GM19193 (cell line): ENCODE measurements around the gene COL27A1.

Source experiments
- POLR2A ChIP-seq: IDR thresholded peaks from 4 replicates; pipeline ENCODE4 v1.6.1; 2011; ENCODE audit not compliant: insufficient read depth, insufficient read length; ENCODE audit errors: extremely low read depth

Gene COL27A1

GRCh38 chr9:114131808-114132549 lies 23.4 kb upstream of the COL27A1 start:
- TF ChIP-seq POLR2A: no peak

- no peak for TF ChIP-seq POLR2A
Observed at GRCh38 chr9:114132550-114132918, 22.8 kb upstream of the COL27A1 start.

- no peak for TF ChIP-seq POLR2A
Observed at GRCh38 chr9:114134827-114135396, 20.4 kb upstream of the COL27A1 start.

- TF ChIP-seq POLR2A: no peak
Observed at GRCh38 chr9:114137831-114138230, 17.5 kb upstream of the COL27A1 start.

GRCh38 chr9:114138552-114138971 lies 16.8 kb upstream of the COL27A1 start:
- TF ChIP-seq POLR2A: no peak

- no peak for TF ChIP-seq POLR2A
Observed at GRCh38 chr9:114139071-114139470, 16.3 kb upstream of the COL27A1 start.

GRCh38 chr9:114140401-114140800 lies 14.9 kb upstream of the COL27A1 start:
- TF ChIP-seq POLR2A: no peak

GRCh38 chr9:114140850-114141249 lies 14.5 kb upstream of the COL27A1 start:
- no peak for TF ChIP-seq POLR2A

GRCh38 chr9:114141553-114142402 lies 13.6 kb upstream of the COL27A1 start:
- TF ChIP-seq POLR2A: no peak

GRCh38 chr9:114143234-114143633 lies 12.1 kb upstream of the COL27A1 start:
- TF ChIP-seq POLR2A: no peak

GRCh38 chr9:114146735-114147134 lies 8.6 kb upstream of the COL27A1 start:
- no peak for TF ChIP-seq POLR2A

- no peak for TF ChIP-seq POLR2A
Observed at GRCh38 chr9:114149181-114149580, 6.2 kb upstream of the COL27A1 start.

GRCh38 chr9:114149765-114150340 lies 5.5 kb upstream of the COL27A1 start:
- no peak for TF ChIP-seq POLR2A

- TF ChIP-seq POLR2A: no peak
Observed at GRCh38 chr9:114150608-114151007, 4.7 kb upstream of the COL27A1 start.

GRCh38 chr9:114151426-114151956 lies 3.8 kb upstream of the COL27A1 start:
- TF ChIP-seq POLR2A: no peak
